Panc1 (cell line): ENCODE measurements around the gene PIAS4. TPM values are rescaled to one million over a fixed set of nuclear protein-coding genes. Genes with fewer than 3 reads are reported as not detected.

Source experiments
- ATAC-seq: fragments of 200-7000 bp; cut with Tn5 transposase; 2 replicates; pipeline ENCODE4 v1.9.1; 2020; ENCODE audit warnings: mild to moderate bottlenecking, moderate library complexity
- BruUV-seq: library from RNA; stranded (reverse); fragments of 400-500 nt; replicated peaks from 2 replicates; lab custom pipeline; 2021; lab: Mats Ljungman, UMichigan
- CTCF ChIA-PET: fragments of 300-600 bp; sonication (Branson Sonifier 250); formaldehyde crosslinking; loops from one replicate; lab custom pipeline; 2022; ENCODE audit warnings: antibody characterized with exemption; lab: Charles Lee
- POLR2A ChIA-PET: fragments of 300-600 bp; sonication (Branson Sonifier 250); formaldehyde crosslinking; loops from one replicate; lab custom pipeline; 2022; ENCODE audit warnings: antibody characterized with exemption; lab: Charles Lee
- DNase-seq: peaks from one replicate; pipeline ENCODE4 v3.0.0-alpha.2; 2010; ENCODE audit warnings: low read depth, low spot score
- H3K27ac ChIP-seq: 2 replicates; pipeline ENCODE4 v1.5.1; 2011; ENCODE audit warnings: mild to moderate bottlenecking, low read length, inconsistent platforms
- H3K27me3 ChIP-seq: fragments of 200-500 bp; sonication (Bioruptor generic); 2 replicates; pipeline ENCODE4 v1.6.0; 2014; ENCODE audit warnings: low read length, inconsistent platforms; ENCODE audit not compliant: control insufficient read depth, insufficient read depth
- H3K36me3 ChIP-seq: fragments of 200-500 bp; sonication (Bioruptor generic); 2 replicates; pipeline ENCODE4 v1.5.1; 2014; ENCODE audit warnings: inconsistent platforms, mild to moderate bottlenecking, low read length, moderate library complexity; ENCODE audit not compliant: control insufficient read depth, insufficient read depth
- H3K4me1 ChIP-seq: 2 replicates; pipeline ENCODE4 v1.5.1; 2011; ENCODE audit warnings: inconsistent platforms, mild to moderate bottlenecking, low read length, moderate library complexity; ENCODE audit not compliant: control insufficient read depth, insufficient read depth
- H3K4me3 ChIP-seq, 2 experiments: 2 replicates each; pipeline ENCODE4 v1.5.1; 2011 to 2012; ENCODE audit warnings: low read depth in 2 of 2, low read length in 2 of 2, mild to moderate bottlenecking in 2 of 2, inconsistent platforms in 1 of 2, moderate library complexity in 1 of 2
- H3K9me3 ChIP-seq: fragments of 200-500 bp; sonication (Bioruptor generic); 2 replicates; pipeline ENCODE4 v1.5.1; 2014; ENCODE audit warnings: low read depth, mild to moderate bottlenecking, inconsistent platforms, low read length, moderate library complexity; ENCODE audit not compliant: control insufficient read depth, insufficient read depth
- CTCF ChIP-seq: fragments of 450-650 bp; IDR thresholded peaks from 2 replicates; pipeline ENCODE4 v1.5.1; 2017; ENCODE audit warnings: mild to moderate bottlenecking
- POLR2AphosphoS5 ChIP-seq: IDR thresholded peaks from 2 replicates; pipeline ENCODE4 v1.6.1; 2012; ENCODE audit warnings: mild to moderate bottlenecking, low read depth, low read length, moderate library complexity
- SIN3A ChIP-seq: IDR thresholded peaks from 2 replicates; pipeline ENCODE4 v1.6.1; 2012; ENCODE audit warnings: low read depth, mild to moderate bottlenecking, low read length, moderate library complexity, borderline replicate concordance; ENCODE audit not compliant: insufficient read depth
- TCF7L2 ChIP-seq: IDR thresholded peaks from 2 replicates; pipeline ENCODE4 v1.6.1; 2011; ENCODE audit warnings: mild to moderate bottlenecking, low read depth, low read length, inconsistent platforms
- in situ Hi-C: cut with HindIII; loops from 2 replicates; pipeline ENCODE4 v1.10.0; 2016; ENCODE audit warnings: low sequenced_read_pairs, low pct_unique_long_range_greater_than_20kb
- intact Hi-C: fragments of 100-400 bp; cut with micrococcal nuclease; formaldehyde crosslinking; loops from one replicate; pipeline ENCODE4 v1.10.0; 2022; ENCODE audit not compliant: unreplicated experiment
- total RNA-seq: library from RNA; stranded (reverse); gene quantifications from one replicate; pipeline ENCODE4 v1.2.1, GENCODE V29; 2021; ENCODE audit not compliant: unreplicated experiment
- TF ChIP-seq, protein P1 (sequence below), 2 experiments: IDR thresholded peaks; 2 replicates each; pipeline ENCODE4 v1.6.1; 2011 to 2012; ENCODE audit warnings: low read depth in 2 of 2, control low read depth in 1 of 2, low read length in 1 of 2, mild to moderate bottlenecking in 1 of 2, moderate library complexity in 1 of 2; ENCODE audit not compliant: insufficient read depth in 1 of 2

Gene PIAS4
- total RNA-seq, 1 experiment from 2014 or later: 36.7 TPM

DNA sequence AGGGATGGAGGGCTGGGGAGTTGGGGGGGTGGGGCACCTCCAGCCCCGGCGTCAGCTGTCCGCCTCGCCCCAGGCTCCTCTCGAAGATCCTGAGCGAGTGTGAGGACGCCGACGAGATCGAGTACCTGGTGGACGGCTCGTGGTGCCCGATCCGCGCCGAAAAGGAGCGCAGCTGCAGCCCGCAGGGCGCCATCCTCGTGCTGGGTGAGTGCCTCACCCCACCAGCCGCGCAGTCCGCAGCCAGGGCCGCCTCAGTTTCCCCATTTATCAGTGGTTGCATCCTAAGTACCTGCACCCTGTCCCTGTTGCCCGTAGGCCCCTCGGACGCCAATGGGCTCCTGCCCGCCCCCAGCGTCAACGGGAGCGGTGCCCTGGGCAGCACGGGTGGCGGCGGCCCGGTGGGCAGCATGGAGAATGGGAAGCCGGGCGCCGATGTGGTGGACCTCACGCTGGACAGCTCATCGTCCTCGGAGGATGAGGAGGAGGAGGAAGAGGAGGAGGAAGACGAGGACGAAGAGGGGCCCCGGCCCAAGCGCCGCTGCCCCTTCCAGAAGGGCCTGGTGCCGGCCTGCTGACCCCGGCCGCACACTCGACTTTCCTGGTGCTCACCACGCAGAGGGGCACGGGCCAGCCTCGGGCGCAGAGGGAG, 29.9 kb downstream of the PIAS4 start:
- ChIA-PET CTCF (no interaction called here), POLR2A (no interaction called here)
- no peak overlapping the region for H3K27ac ChIP-seq
- intact Hi-C loops (no loop called here), in situ Hi-C loops (no loop called here)
- H3K4me3 ChIP-seq: no peak overlapping the region
- no peaks in the 10 kb centered on the region for H3K9me3 ChIP-seq
- DNase-seq (no peak), ATAC-seq (no peak)
- BruUV-seq: no TSS peak
- H3K36me3 ChIP-seq: no peaks in the 10 kb centered on the region
- no peaks in the 10 kb centered on the region; the same call in none of the 2 replicates for H3K4me1 ChIP-seq
- TF ChIP-seq TCF7L2 (no peak), CTCF (no peak), SIN3A (no peak), POLR2AphosphoS5 (no peak)
- TF ChIP-seq, protein P1, sequence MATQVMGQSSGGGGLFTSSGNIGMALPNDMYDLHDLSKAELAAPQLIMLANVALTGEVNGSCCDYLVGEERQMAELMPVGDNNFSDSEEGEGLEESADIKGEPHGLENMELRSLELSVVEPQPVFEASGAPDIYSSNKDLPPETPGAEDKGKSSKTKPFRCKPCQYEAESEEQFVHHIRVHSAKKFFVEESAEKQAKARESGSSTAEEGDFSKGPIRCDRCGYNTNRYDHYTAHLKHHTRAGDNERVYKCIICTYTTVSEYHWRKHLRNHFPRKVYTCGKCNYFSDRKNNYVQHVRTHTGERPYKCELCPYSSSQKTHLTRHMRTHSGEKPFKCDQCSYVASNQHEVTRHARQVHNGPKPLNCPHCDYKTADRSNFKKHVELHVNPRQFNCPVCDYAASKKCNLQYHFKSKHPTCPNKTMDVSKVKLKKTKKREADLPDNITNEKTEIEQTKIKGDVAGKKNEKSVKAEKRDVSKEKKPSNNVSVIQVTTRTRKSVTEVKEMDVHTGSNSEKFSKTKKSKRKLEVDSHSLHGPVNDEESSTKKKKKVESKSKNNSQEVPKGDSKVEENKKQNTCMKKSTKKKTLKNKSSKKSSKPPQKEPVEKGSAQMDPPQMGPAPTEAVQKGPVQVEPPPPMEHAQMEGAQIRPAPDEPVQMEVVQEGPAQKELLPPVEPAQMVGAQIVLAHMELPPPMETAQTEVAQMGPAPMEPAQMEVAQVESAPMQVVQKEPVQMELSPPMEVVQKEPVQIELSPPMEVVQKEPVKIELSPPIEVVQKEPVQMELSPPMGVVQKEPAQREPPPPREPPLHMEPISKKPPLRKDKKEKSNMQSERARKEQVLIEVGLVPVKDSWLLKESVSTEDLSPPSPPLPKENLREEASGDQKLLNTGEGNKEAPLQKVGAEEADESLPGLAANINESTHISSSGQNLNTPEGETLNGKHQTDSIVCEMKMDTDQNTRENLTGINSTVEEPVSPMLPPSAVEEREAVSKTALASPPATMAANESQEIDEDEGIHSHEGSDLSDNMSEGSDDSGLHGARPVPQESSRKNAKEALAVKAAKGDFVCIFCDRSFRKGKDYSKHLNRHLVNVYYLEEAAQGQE (IDR thresholded peaks at IDR 0.05; ENCODE audit: insufficient read depth in 1 of 2, low read depth in 2 of 2, low read length in 1 of 2): no peak
- no peaks in the 10 kb centered on the region for H3K27me3 ChIP-seq

DNA sequence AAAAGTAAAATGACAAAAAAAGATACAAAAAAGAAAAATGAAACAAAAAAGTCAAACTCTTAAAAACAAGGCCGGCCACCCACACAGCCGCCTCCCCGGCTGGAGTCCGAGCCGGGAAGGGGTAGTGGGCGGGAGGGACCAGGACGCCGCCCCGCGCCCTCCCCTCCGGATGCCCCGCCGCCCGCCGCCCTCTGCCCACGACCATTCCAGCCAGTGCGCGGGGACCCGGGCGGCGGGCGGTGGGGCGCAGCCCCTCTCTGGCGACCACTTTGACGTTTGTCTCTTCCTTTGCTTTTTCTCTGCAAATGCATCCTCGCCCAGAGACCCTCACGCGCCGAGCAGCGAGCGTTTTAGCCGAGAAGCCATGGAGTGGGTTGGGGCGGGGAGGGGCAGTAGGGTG, 30.5 kb downstream of the PIAS4 start:
- intact Hi-C loops: no loop called here
- no TSS peak for BruUV-seq

More for the DNA sequence above, 30.5 kb downstream of the PIAS4 start:
- in situ Hi-C loops: no loop called here
- Histone ChIP-seq H3K9me3 (no peaks in the 10 kb centered on the region), H3K4me1 (no peaks in the 10 kb centered on the region; the same call in none of the 2 replicates), H3K4me3 (no peak overlapping the region), H3K36me3 (no peaks in the 10 kb centered on the region), H3K27me3 (no peaks in the 10 kb centered on the region), H3K27ac (no peak overlapping the region)
- ATAC-seq (no peak), DNase-seq (no peak)
- TF ChIP-seq, protein P1 (IDR thresholded peaks at IDR 0.05; ENCODE audit: insufficient read depth in 1 of 2, low read depth in 2 of 2, low read length in 1 of 2): no peak
- TF ChIP-seq CTCF: no peak
- no peak for TF ChIP-seq POLR2AphosphoS5
- no peak for TF ChIP-seq SIN3A
- TF ChIP-seq TCF7L2: no peak
- CTCF ChIA-PET: no interaction called here
- POLR2A ChIA-PET: no interaction called here
